Neural crest cell (in vitro differentiated cells): Measurements from ENCODE around the gene SLC26A6. TPM values are rescaled to one million over a fixed set of nuclear protein-coding genes. Genes with fewer than 3 reads are reported as not detected.

Experiments used
- DNase-seq: peaks from one replicate; pipeline ENCODE4 v3.0.0; 2021; ENCODE audit warnings: low read depth, mixed read lengths, low spot score
- H3K27ac Mint-ChIP-seq: one replicate; pipeline ENCODE4 v1.8.0; 2021; ENCODE audit warnings: mild to moderate bottlenecking, mixed read lengths; ENCODE audit not compliant: unreplicated experiment
- H3K27me3 Mint-ChIP-seq: 2 replicates; pipeline ENCODE4 v1.8.0; 2021; ENCODE audit warnings: low read depth, mild to moderate bottlenecking, mixed read lengths
- H3K36me3 Mint-ChIP-seq: 2 replicates; pipeline ENCODE4 v1.8.0; 2021; ENCODE audit warnings: low read depth, mild to moderate bottlenecking, mixed read lengths
- H3K4me1 Mint-ChIP-seq: 2 replicates; pipeline ENCODE4 v1.8.0; 2021; ENCODE audit warnings: mixed read lengths
- H3K4me3 Mint-ChIP-seq: one replicate; pipeline ENCODE4 v1.8.0; 2021; ENCODE audit warnings: mild to moderate bottlenecking, mixed read lengths
- H3K9me3 Mint-ChIP-seq: 2 replicates; pipeline ENCODE4 v1.8.0; 2021; ENCODE audit warnings: mixed read lengths
- CTCF ChIP-seq: fragments of 200-600 bp; sonication (generic); conservative IDR thresholded peaks from 2 replicates; pipeline ENCODE4 v1.5.0; 2021; ENCODE audit warnings: antibody characterized with exemption, mild to moderate bottlenecking
- total RNA-seq: library from RNA; stranded (reverse); gene quantifications from 2 replicates; pipeline ENCODE4 v1.2.1, GENCODE V29; 2021

Gene SLC26A6
- total RNA-seq, 1 donor from 2014 or later = 57.4 TPM

- DNase-seq = no peak
- no peak for TF ChIP-seq CTCF
- Mint-ChIP-seq H3K4me1 (peaks cover 17% of the 10 kb centered on the region), H3K27me3 (peaks cover 2% of the 10 kb centered on the region), H3K36me3 (peaks cover 7% of the 10 kb centered on the region), H3K4me3 (no peak overlapping the region), H3K27ac (no peak overlapping the region), H3K9me3 (no peaks in the 10 kb centered on the region)
Observed at GRCh38 chr3:48593337-48593736, 41.9 kb downstream of the SLC26A6 start.

- no peak overlapping the region for H3K4me3 Mint-ChIP-seq
- peaks cover 14% of the 10 kb centered on the region for H3K4me1 Mint-ChIP-seq
- DNase-seq = no peak
- peaks cover 2% of the 10 kb centered on the region for H3K27me3 Mint-ChIP-seq
- H3K36me3 Mint-ChIP-seq = peaks cover 7% of the 10 kb centered on the region
- H3K27ac Mint-ChIP-seq = no peak overlapping the region
- TF ChIP-seq CTCF = no peak
- H3K9me3 Mint-ChIP-seq = no peaks in the 10 kb centered on the region
Observed at GRCh38 chr3:48592519-48593087, 42.7 kb downstream of the SLC26A6 start.

GRCh38 chr3:48591886-48592518 is 43.3 kb downstream of the SLC26A6 start:
- Mint-ChIP-seq H3K4me3 (no peak overlapping the region), H3K4me1 (peaks cover 8% of the 10 kb centered on the region), H3K9me3 (no peaks in the 10 kb centered on the region), H3K27ac (no peak overlapping the region), H3K36me3 (peaks cover under 1% of the 10 kb centered on the region), H3K27me3 (peaks cover 2% of the 10 kb centered on the region)
- TF ChIP-seq CTCF = no peak
- DNase-seq = no peak

- no peak for TF ChIP-seq CTCF
- Mint-ChIP-seq H3K27me3 (peaks cover 2% of the 10 kb centered on the region), H3K9me3 (no peaks in the 10 kb centered on the region), H3K27ac (no peak overlapping the region), H3K4me3 (no peak overlapping the region), H3K4me1 (peaks cover 8% of the 10 kb centered on the region), H3K36me3 (no peaks in the 10 kb centered on the region)
- no peak for DNase-seq
Observed at GRCh38 chr3:48591436-48591835, 43.8 kb downstream of the SLC26A6 start.

- no peak overlapping the region for H3K4me3 Mint-ChIP-seq
- TF ChIP-seq CTCF = no peak
- H3K27me3 Mint-ChIP-seq = peaks cover 2% of the 10 kb centered on the region
- H3K36me3 Mint-ChIP-seq = no peaks in the 10 kb centered on the region
- no peaks in the 10 kb centered on the region for H3K9me3 Mint-ChIP-seq
- H3K4me1 Mint-ChIP-seq = no peaks in the 10 kb centered on the region
- no peak for DNase-seq
- H3K27ac Mint-ChIP-seq = no peak overlapping the region
Observed at GRCh38 chr3:48588230-48588629, 47.0 kb downstream of the SLC26A6 start.
